Mammary epithelial cell (primary cell): Measurements from ENCODE around the gene UGT2B17.
"Not testable (repeated sequence)": the region's sequence is repeated elsewhere in the genome, so short reads cannot be mapped to it uniquely, and the experiment has no call there.

ENCODE experiments used
- EZH2 ChIP-seq: IDR thresholded peaks from 2 replicates; pipeline ENCODE4 v1.6.1; 2012; ENCODE audit warnings: low read length, inconsistent platforms, borderline replicate concordance
- TF ChIP-seq, protein P1 (sequence below), 2 donors: IDR thresholded peaks in 1 of 2; conservative IDR thresholded peaks in 1 of 2; 2 replicates each; pipeline ENCODE4 v1.5.1; 2011 to 2012; ENCODE audit warnings: inconsistent platforms in 2 of 2, low read length in 2 of 2, mild to moderate bottlenecking in 2 of 2, control low read depth in 1 of 2, low read depth in 1 of 2; ENCODE audit not compliant: insufficient read depth in 1 of 2; ENCODE audit errors: extremely low read depth in 1 of 2

DNA sequence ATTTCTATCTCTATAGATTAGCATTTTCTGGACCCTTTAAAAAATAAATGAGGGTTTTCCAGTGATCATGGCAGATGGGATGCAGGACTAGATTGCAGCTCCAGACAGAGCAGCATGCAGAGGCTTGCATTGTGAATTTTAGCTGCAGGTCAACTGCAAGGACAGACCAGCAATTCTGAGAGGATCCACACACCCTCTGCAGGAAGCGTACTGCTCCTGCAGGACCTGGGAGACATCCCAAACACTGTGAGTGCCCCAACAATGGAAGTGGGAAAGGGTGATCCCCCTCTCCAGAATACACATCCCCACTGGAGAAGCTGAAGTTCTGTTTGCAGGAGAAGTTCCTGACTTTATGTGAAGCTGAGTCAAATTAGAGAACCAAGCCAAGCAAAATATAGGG, 7.1 kb downstream of the UGT2B17 start:
- TF ChIP-seq, protein P1, sequence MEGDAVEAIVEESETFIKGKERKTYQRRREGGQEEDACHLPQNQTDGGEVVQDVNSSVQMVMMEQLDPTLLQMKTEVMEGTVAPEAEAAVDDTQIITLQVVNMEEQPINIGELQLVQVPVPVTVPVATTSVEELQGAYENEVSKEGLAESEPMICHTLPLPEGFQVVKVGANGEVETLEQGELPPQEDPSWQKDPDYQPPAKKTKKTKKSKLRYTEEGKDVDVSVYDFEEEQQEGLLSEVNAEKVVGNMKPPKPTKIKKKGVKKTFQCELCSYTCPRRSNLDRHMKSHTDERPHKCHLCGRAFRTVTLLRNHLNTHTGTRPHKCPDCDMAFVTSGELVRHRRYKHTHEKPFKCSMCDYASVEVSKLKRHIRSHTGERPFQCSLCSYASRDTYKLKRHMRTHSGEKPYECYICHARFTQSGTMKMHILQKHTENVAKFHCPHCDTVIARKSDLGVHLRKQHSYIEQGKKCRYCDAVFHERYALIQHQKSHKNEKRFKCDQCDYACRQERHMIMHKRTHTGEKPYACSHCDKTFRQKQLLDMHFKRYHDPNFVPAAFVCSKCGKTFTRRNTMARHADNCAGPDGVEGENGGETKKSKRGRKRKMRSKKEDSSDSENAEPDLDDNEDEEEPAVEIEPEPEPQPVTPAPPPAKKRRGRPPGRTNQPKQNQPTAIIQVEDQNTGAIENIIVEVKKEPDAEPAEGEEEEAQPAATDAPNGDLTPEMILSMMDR (conservative IDR thresholded peaks at IDR 0.05 in 1 of 2, IDR thresholded peaks at IDR 0.05 in 1 of 2; ENCODE audit: extremely low read depth in 1 of 2, insufficient read depth in 1 of 2, low read depth in 1 of 2, low read length in 2 of 2) = peak in 1 of 2 donors; percentile 4
- TF ChIP-seq EZH2 = not testable (repeated sequence)
